HG03571 (cell line): ENCODE measurements around the gene PTGDS.

Source experiments
- ATAC-seq: cut with Tn5 transposase; IDR thresholded peaks from one replicate; pipeline ENCODE4 v1.9.1; 2021; ENCODE audit not compliant: unreplicated experiment

Gene PTGDS

DNA sequence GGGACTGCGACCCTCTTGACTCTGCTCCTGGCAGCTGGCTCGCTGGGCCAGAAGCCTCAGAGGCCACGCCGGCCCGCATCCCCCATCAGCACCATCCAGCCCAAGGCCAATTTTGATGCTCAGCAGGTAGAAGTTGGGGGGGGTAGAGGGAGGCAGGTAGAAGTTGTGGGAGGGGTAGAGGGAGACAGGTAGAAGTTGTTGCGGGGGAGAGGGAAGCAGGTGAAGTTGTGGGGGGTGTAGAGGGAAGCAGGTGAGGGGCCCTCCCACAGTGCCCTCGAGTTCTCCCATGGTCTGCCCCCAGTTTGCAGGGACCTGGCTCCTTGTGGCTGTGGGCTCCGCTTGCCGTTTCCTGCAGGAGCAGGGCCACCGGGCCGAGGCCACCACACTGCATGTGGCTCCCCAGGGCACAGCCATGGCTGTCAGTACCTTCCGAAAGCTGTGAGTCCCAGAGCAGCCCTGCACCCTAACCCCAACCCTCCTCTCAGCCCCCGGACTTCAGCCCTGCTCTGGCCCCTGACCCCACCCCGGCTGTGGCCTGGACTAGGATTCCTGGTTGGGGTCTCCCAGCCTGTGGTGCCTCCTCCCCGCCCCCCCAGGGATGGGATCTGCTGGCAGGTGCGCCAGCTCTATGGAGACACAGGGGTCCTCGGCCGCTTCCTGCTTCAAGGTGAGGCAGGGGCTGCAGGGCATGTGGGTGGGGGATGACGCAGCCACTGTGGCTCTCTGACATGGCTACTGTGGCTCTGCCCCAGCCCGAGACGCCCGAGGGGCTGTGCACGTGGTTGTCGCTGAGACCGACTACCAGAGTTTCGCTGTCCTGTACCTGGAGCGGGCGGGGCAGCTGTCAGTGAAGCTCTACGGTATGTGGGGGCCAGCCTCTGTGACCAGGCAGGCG is 31.7 kb upstream of the PTGDS start:
- no peak for ATAC-seq

DNA sequence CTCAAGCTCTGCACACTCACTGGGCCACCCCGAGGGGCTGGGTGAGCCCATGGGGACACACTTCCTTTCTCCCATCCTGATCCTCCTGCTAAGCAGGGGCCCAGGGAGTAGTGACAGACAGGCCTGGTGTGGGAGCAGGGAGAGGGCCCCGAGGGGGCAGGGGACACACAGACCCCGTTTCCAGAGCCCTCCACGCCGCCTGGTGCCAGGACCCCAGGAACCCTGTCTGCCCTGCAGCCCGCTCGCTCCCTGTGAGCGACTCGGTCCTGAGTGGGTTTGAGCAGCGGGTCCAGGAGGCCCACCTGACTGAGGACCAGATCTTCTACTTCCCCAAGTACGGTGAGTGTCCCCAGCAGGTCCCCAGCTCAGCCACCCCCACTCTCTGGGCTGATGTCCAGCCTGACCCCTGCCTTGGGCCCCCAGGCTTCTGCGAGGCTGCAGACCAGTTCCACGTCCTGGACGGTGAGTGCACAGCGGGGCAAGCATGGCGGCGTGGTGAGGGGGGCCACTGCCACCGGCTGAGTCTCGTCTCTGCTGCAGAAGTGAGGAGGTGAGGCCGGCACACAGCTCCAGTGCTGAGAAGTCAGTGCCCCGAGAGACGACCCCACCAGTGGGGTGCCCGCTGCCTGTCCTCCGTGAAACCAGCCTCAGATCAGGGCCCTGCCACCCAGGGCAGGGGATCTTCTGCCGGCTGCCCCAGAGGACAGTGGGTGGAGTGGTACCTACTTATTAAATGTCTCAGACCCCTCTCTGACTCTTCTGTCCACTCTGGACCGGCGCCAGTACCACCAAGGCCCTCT is 30.9 kb upstream of the PTGDS start:
- ATAC-seq, result no peak

DNA sequence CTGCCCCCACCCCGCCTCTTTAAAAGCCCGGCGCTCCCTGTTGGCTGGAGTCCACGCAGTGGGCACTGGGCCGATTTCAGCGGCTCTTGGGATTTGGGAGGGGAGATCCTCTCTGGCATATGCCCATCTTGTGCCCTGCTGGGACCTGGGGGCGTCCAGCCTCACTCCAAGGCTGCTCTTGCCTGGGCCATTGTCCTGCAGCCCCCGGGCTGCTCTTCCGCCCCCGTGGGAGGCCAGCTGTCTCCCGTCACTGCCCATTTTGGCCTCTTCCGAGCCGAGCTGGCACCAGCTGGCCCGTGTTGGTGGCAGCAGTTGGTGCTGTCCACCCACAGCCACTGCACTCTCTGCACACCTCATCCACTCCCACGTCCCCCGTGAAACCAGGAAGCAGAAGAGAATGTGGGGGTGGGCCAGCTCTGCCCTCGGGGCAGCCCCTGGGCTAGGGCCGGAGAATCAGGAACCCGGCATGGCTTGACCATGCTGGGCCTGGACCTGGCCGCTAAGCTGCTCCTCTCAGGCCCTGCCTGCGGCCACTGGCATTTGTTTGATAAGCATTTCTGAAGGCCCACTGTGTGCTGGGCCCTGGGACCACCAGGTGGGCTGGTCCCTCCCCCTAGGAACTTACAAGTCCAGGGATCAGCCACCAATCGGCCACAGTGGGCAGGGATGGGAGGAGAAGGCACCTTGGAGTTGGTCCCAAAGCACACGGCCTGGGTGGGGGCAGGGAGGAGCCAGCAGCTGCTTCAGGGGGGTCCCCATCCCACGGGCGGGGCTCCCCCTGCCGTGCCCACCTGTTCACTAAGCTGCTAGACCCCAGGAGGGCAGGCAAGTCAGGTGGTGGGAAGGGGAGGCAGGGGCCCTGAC is 30.0 kb upstream of the PTGDS start:
- no peak for ATAC-seq

DNA sequence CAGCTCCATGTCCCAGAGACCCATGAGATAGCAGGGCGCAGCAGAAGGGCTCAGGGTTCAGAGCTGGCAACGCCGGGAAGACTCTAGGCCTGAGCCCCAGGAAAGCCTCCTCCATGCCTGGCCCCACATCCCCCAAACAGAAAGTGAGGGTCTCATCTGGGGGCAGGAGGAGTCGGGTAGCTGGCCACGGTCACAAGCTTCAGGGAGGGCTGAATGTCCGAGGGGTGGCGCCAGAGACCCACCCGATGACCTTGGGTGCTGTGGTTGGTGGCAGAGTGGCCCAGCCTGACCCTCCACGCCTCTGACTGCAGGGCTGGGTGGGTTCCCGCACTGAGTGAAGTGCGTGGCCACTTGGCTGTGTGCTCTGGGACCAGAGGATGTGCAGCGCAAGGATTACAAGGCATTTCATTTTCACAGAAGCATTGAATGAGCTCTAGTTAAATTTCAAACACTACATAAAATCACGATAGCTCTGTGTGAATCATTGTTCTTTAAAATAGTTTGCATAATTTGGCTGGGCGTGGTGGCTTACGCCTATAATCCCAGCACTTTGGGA is 29.3 kb upstream of the PTGDS start:
- ATAC-seq, result no peak

DNA sequence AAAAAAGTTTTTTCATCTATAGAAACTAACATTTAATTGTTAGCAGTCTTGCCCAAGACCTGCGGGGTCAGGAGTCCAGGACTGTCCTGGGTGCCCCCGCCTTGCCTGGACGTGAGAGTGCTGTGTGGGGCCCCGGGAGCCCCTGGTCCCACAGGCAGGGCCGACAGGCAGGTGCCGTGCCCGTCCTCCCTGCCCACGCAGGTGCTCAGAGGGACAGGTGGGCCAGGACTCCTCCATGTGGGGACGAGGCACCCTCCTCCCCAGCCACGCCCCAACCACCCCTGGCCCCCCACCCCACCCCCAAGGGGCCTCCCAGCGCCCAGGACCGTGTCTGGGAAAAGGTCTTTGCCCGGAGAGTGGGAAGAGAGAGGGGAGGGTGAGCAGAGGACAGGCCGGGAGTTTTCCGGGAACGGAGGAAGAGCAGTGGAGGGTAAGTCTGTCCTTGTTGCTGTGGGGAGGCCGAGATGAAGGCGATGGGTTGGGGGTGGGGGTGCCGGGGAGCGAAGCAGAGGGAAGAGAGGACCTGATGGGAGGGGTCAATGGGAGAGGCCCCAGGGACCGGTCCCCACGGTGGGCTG is 28.0 kb upstream of the PTGDS start:
- ATAC-seq, result no peak

DNA sequence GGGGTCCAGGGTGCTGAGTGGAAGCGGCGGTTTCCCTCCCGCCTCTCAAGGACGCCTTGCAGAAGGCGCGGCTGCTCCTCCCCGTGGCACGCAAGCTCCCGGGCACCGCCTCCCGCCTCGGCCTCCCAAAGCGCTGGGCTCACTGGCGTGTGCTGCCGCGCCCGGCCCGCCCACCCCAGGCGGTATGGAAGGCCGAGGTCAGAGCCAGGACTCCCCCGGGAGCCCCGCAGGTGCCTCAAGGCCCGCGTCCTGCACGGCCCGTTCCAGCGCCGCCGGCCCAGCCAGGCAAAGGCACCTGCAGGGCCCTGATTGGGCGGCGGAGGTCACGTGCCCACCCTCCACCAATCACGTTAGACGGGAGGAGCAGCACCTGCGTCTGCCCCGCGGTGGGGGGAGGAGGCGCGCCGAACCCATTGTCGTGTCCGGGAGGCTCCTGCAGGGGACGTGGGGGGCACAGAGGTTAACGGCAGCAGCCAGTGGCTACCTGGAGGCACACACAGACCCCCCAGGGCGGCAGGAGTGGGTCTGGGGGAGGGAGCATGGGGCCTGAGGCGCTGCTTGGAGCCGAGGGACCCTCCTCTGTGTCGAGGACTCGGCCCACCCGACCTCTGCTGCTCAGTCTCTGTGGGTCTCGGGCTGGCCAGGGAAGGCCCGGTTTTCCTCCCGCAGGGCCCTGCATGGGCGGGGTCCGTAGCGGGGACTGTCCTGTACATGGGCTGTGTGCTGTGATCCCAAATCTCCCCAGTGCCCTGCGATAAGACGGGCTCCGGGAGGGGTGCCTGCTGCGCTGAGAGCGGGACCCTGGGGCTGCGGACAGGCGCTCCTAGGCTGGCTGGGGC is 27.3 kb upstream of the PTGDS start:
- peak; percentile 82 for ATAC-seq

DNA sequence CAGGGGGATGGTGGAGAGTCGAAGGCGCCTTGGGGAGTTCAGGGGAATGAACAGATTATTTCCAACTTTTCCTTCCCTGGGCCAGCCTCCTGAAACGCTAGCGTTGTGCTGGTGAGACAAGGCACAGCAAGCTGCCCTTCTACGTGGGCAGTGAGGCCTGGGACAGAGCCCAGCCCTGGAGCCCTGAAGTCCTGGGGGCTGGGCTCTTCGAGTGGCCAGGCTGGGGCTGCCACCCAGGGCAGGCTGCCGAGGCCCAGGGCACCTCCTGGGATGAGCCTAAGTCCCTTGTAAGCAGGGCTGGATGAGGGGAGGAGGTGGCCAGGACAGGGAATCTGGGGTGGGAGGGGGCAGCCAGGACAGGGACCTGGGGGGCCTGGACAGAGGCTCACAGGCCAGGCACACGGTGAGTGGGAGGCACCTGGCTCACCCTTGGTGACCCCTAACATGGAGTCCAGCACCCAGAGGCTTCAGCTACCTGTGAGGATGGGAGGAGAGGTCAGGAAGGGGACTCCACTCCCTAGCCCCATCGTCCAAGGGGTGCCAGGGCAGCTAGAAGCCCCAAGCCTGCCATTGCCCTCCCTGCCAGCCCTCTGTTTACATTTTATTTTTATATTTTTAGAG is 26.5 kb upstream of the PTGDS start:
- no peak for ATAC-seq

DNA sequence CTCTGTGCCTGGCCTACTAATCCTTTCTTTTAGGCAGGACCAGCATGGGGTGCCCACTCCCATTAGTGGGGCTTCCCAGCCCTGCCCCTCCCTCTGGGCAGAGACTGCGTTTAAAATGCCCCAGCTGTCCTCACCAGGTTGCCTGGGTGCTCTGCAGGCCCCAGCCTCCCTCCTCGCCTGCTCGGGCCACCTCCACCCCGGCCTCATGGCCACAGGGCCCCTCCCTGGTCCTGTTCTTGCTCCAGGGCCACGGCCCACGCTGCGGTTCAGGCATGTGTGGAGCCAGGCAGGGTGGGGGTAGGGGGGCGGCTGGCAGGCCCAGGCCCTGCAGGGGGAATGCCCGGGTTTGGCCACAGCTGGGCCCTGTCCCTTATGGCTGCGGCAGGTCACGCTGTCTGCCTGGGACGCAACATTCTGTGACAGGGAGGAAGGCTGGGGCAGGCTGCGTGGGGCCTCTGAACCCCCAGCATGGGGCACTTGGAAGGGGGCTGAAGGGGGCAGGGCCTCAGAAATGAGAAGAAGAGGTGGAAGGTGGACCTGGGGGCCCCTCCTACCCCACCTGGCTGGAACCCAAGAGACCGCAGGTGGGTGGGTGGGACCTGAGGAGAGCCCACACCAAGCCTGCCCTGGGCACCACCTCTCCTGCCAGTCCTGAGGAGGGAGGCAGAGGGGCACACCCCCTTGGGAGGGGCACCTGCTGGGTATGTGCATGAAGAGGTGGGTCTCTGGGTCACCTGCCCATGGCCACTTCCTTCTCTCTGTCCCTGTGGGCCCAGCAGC is 25.6 kb upstream of the PTGDS start, which contains the start of gene LCN12:
Gene LCN12, plus strand, starts transcription at position 733 of the 780 bp plus-strand sequence. CDS start 55 bp downstream, outside the sequence.
- ATAC-seq, result no peak

DNA sequence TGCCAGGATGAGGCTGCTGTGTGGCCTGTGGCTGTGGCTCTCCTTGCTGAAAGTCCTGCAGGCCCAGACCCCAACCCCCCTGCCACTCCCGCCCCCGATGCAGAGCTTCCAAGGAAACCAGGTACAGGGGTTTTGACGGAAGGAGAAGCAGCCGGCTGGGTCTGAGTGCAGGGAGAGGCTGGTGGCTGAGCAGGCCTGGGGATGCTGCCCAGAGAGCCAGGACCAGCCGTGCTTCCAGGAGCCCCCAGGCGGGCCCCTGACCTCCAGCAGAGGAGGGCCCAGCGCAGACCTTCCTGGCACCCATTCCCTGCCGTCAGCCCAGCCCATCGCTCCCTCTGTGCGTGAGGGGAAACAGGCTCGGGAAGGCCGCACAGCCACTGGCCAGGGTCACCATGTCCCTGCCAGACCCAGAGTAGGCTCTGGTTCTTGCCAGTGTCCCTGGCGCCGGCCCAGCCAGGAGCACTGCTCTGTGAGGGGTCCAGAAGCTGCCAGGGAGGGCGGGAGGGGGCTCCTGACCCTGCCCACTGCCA is 24.9 kb upstream of the PTGDS start:
- ATAC-seq, result no peak

DNA sequence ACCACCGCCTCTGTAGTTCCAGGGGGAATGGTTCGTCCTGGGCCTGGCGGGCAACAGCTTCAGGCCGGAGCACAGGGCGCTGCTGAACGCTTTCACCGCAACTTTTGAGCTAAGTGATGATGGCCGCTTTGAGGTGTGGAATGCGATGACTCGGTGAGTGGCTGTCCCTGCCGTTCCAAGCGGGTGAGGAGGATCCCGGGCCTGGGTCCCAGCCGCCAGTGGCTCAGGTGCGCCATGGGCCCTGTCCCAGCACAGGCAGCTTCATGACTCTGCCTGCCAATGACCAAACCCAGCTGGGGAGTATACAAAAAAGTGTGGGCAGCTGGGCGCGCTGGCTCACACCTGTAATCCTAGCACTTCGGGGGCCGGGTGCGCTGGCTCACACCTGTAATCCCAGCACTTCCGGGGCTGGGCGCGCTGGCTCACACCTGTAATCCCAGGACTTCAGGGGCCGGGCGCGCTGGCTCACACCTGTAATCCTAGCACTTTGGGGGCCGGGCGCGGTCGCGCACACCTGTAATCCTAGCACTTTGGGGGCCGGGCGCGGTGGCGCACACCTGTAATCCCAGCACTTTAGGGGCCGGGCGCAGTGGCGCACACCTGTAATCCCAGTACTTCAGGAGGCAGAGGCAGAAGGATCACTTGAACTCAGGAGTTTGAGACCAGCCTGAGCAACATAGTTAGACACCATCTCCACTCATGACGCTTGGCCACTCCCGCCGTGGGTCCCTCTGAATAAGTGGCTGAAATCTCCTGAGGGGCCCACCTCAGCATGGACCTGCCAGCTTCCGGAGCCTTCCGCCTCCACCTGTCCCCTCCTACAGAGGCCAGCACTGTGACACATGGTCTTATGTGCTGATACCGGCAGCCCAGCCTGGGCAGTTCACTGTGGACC is 24.2 kb upstream of the PTGDS start:
- ATAC-seq, result no peak

DNA sequence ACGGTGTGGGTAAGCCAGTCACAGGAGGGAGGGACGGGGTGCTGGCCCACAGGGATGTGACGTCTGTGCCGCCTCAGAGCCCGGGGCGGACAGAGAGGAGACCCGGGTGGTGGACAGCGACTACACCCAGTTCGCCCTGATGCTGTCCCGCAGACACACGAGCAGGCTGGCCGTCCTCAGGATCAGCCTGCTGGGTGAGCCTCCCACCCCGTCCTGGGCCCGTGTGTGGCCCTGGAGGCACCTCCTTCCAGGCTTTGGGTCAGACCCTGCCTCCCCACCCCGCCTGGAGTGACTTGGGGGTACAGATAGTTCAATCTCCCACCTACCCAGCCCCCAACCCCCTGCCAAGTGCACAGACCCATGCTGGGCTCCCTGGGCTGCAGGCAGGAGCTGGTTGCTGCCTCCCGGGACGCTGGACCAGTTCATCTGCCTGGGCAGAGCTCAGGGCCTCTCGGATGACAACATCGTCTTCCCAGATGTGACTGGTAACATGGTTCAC is 23.5 kb upstream of the PTGDS start:
- no peak for ATAC-seq

DNA sequence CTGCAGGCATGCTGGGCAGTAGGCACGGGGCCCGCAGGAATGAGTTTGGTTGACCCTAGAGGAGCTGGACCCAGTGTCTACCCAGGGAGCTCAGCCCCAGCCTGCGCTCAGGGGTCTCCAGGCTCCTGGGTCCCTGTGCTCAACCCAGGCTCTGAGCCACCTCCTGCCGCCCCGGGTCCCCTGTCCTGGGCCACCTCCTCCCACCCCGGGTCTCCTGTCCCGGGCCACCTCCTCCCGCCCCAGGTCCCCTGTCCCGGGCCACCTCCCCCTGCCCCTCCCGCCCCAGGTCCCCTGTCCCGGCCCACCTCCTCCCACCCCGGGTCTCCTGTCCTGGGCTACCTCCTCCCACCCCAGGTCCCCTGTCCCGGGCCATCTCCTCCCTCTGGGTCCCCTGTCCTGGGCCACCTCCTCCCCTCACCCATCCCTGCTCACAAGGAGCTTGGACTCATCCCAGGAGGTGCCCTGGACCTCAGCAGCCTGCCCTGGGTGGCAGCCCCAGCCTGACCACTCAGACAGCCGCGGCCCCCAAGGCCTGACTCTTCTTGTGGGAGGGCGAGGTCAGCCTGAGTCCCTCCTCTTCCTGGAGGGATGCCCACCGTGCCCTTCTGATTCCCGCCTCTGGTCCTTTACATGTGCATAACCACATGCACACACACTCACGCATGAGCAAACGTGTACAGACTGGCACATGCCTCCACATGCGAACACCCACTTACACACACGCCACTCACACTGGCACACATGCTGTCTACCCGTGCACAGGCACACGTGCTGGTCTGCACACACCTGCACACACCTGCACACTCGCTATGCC is 22.8 kb upstream of the PTGDS start:
- no peak for ATAC-seq

DNA sequence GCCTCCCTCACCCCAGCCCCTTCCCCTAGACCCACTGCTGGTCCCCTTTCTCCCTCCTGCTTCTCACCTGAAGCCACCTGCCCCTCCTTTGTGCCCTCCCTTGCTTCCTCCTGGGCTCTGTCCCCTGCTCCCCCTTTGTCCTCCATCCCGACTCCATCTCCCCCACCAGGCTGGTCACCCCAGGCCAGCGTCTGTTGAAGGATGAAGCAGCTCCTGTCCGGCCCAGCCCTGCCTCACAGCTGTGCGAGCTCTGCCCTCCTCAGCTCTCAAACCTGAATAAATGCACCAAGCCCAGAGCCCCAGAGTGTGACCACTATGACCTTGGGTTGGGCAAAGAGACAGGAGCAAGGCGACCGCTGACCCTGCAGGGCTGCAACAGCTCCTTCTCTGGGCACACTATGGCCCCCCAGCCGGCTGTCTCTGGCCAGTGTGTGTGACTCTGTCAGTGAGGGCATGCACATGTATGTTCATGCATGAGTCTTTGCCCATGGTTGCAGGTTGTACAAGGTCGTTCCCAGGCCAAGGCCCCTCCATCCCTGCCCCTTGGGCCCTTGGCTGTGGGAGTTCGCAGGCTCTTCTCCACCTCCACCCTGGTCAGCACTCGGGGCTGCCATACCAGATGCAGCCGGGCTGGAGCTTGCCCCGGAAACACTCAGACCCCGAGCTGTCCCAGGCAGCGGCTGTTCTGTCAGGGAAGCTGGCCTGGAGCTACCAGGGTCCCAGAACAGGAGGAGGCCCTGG is 21.9 kb upstream of the PTGDS start:
- no peak for ATAC-seq

DNA sequence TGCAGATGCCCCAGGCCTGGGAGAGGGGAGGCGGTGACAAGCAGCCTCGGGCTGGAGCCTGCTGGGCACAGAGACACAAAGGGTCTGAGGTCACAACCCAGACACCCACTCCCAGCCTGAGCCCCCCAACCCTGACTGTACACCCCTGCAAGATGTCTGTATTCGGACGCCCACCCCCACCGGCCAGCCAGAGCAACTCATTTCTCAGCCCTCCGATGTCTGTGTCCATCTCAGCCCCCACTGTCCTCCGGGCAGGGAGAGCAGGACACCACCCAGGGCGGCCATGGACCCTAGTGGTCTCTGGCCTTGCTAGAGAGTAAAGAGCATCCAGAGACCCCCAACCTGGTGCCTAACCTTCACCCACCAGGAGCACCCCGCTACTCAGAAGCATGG is 21.4 kb upstream of the PTGDS start:
- no peak for ATAC-seq

DNA sequence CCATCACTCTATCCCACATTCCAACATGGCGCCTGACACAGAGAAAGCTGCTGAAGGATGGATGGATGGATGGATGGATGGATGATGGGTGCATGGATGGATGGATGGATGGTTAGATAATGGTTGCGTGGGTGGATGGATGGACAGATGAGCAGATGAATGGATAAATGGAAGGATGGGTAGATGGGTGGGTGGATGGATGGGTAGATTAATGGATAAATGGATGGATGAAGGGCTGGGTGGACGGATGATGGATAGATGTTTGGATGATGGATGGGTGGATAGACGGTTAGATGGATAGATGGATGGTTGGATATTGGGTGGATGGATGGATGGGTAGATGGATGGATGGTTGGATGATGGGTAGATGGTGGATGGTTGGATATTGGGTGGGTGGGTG is 20.7 kb upstream of the PTGDS start:
- ATAC-seq, result no peak
